NB4 (cell line): ENCODE results near the gene OPCML.

Experiments used
- MYC ChIP-seq: IDR thresholded peaks from 2 replicates; pipeline ENCODE4 v1.6.1; 2011; ENCODE audit warnings: low read depth, low read length
- POLR2A ChIP-seq: IDR thresholded peaks from 2 replicates; pipeline ENCODE4 v1.6.1; 2011; ENCODE audit warnings: mild to moderate bottlenecking; ENCODE audit not compliant: insufficient read length; ENCODE audit errors: extremely low read depth
- TF ChIP-seq, protein P1 (sequence below): IDR thresholded peaks from one replicate; pipeline ENCODE4 v1.5.1; 2012; ENCODE audit warnings: low read depth, low read length

DNA sequence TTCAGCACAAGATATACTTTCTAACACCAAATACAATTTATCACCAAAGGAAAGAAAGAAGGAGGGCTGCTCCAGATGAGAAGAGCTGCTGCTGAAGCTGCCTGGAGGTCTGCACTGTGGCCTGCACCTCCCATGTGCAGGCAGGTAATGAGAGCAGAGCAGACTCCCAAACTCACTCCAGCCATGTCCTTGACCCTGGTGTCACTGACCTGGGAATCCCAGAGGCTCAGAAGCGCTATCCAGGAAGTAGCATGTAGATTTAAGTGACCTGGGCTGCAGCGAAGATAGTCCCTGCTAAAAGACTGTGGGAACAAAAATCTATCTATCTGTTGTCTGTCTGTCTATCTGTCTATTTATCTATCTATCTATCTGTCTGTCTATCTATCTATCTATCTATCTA is 816.3 kb downstream of the OPCML start:
- TF ChIP-seq POLR2A (no peak), MYC (no peak)
- TF ChIP-seq, protein P1, sequence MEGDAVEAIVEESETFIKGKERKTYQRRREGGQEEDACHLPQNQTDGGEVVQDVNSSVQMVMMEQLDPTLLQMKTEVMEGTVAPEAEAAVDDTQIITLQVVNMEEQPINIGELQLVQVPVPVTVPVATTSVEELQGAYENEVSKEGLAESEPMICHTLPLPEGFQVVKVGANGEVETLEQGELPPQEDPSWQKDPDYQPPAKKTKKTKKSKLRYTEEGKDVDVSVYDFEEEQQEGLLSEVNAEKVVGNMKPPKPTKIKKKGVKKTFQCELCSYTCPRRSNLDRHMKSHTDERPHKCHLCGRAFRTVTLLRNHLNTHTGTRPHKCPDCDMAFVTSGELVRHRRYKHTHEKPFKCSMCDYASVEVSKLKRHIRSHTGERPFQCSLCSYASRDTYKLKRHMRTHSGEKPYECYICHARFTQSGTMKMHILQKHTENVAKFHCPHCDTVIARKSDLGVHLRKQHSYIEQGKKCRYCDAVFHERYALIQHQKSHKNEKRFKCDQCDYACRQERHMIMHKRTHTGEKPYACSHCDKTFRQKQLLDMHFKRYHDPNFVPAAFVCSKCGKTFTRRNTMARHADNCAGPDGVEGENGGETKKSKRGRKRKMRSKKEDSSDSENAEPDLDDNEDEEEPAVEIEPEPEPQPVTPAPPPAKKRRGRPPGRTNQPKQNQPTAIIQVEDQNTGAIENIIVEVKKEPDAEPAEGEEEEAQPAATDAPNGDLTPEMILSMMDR = no peak
